HG03575 (cell line): Measurements from ENCODE around the gene NLGN4X.

Source experiments
- ATAC-seq: cut with Tn5 transposase; IDR thresholded peaks from one replicate; pipeline ENCODE4 v1.9.1; 2021; ENCODE audit not compliant: unreplicated experiment, insufficient number of reproducible peaks, low FRiP score; ENCODE audit errors: extremely low read depth

NLGN4X gene

DNA sequence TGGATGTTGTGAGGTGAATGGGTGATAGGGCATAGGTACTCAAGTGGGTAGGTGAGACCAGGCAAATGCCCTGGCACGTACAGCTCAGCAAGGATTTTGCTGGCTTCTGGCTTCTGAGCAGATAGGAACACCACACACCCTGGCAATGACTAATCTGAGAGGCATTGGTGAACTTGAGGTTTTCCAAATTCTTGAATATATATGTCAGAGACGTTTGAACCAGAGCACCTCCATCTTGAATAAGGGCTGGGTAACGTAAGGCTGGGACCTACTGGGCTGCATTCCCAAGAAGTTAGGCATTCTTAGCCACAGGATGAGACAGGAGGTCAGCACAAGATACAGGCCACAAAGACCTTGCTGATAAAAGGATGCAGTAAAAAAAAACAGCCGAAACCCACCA is 204.5 kb downstream of the NLGN4X start:
- ATAC-seq, result no peak

DNA sequence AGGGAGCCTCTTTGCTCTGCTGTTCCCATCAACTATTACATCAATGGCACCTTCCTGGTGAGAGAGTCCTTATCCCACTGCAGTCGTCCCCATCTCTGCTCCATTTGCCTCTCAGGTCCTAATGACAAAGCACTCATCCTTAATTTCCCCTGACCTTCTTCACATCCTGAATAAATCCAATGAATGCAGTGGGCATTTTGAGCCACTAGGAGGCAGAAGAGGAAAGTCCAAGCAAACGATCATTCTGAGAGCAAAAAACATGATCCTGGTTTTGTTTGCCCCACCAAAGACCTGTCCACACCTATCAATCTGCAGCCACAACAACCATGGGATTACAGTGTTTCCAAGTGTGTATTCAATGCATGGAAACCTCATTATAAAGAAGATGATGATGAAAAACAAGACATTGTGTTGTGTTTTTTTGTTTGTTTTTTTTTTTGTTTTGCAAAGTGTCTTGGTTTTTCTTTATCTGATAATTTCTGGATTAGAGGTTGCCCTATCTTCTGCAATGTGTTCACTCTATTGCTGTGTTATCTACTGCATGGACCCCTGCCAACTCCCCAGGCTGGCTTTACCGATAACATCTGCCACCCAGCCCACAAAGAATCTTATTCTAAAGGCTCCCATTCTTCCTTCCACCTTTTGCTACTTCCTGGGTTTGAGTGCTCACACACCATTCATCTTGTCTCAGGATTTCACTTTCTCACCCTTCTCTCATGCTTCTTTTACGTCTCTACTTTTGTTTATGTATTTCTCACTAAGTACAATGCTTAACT is 207.2 kb downstream of the NLGN4X start:
- ATAC-seq, result no peak

DNA sequence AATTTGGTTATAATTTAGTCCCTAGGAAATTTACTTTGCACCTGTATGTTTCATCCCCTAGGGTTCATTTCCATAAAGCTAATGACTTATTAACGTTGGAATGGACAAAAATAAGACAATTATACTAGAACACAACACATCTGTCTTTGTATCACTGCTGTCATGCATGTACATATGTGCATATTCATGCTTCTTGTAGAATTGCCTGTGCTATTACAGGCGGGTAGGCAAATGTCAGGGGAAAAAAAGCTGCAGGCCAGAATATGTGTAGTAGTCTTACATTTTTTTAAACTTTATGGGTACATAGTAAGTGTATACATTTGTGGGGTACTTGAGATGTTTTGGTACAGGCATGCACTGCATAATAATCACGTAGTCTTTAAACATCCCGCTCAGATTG is 209.6 kb downstream of the NLGN4X start:
- ATAC-seq, result no peak

DNA sequence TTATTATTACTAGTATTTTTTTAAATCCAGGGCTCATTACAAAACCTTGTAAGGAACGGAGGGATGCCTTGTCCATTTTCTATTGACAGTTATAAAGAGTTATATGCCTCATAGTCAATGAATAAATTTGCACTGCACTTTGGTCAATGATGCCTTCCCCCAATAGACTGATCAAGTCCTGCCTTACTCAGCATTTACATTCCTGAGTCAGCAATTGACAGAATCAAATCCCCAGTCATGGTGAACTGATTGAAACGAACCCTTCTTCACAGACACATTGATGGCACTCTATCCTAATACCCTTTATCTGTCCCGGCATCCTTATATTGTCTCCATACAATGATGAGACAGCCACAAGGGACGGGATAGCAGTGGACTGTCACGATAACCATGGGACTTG is 213.2 kb downstream of the NLGN4X start:
- ATAC-seq, result no peak

DNA sequence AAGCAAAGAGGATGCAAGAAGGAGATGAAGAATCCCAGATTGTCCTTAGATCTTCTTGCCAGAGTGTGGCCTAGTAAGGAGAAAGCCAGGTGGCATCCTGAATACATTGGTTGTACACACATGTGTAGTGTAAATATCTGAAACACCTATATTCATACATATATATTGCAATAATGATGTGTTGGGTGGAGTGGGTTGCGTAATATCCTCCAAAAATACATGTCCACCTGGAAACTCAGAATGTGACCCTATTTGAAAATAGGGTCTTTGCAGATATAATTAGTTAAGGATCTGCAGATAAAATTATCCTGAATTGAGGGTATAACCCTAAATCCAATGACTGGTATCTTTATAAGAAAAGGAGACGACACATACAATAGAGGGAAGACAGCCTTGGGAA is 216.3 kb downstream of the NLGN4X start:
- no peak for ATAC-seq

DNA sequence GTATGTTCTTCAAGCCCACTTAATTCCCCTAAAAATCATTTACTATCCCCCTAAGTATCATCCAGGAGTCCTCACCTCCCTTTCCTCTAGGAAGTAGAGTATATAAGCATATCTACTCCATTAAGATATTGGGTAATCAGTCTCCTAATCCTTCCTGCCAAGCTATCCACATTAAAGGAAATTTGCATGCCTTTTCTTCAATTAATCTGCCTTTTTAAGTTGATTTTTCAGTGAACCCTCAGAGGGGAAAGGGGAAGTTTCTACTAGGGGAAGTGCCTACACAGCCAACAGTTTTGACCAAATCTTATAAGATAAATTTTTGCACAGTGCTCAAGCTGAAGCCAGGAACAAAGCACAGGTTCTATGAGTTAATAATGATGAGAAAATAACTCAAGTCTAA is 222.8 kb downstream of the NLGN4X start:
- ATAC-seq, result no peak

DNA sequence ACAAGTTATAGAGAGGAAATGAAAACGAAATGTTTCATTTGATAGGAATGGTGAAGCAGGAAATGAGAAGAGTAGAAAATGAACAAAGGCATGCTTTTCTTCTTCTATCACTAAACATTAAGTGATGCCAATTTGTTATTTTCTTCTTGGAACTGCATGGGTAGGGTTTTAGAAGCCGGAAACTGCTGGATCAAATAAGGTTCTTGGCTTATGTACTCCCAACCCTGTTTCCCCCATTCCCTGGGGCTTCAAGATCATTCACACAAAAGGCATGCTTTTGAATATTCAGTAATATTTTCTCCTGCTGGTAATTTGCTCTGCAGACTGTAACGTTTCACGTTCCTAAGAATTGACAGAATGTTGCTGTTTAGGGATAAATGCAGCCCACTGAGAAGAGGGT is 224.1 kb downstream of the NLGN4X start:
- no peak for ATAC-seq

DNA sequence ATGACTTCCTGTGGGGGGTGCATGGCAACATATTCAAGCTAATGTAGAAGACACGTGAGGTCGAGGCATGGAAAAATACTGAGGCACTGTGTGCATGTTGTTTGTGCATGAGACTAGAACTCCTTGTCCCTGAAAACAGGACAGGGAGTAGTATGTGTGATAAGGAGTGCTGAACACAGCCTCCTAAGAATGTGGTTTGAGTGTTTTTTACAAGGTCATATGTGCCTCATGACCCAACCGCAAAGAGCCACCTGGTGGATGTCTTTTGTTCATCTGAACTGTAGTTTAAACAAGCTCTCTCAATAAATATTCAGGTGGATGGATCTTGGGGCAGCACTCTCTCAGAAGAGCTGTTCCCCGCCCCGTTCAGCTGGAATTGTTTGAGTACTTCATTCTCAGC is 226.6 kb downstream of the NLGN4X start:
- ATAC-seq, result no peak

DNA sequence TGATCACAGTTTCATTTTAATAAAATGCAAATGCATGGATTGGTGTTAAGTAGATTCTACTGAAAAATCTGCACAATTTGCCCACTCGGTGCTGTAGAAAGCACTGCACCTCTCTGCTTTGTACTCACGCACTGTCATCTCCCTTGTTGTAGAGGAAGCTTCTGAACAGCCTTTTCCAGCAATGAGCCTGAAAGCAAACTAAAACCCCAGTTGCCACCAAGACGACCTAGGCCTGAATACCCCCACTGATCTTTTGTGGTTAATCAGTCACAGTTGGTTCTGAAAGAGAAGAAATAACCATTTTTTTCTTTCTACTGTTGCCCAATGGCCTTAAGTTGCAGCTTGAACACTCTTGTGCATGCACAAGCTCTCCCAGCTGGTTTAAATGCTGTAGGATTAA is 229.8 kb downstream of the NLGN4X start:
- ATAC-seq, result no peak

DNA sequence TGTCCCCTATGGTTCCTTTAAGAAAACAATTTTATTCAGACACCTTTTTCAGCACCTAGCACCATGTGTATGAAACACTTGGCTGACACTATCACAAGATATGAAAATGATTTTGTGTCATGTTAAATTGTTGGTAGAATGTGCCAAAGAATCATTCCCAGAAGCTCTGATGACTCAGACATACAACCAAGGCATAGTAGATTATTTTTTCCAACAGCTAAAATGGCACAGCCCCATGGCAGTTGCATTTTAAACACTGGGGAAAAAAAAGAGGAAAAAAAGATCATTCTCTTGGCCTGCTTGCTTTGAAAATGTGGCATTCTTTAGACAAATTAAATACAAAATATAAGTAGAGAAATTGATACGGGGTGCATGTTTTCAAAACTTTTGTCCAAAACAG is 230.2 kb downstream of the NLGN4X start:
- no peak for ATAC-seq

DNA sequence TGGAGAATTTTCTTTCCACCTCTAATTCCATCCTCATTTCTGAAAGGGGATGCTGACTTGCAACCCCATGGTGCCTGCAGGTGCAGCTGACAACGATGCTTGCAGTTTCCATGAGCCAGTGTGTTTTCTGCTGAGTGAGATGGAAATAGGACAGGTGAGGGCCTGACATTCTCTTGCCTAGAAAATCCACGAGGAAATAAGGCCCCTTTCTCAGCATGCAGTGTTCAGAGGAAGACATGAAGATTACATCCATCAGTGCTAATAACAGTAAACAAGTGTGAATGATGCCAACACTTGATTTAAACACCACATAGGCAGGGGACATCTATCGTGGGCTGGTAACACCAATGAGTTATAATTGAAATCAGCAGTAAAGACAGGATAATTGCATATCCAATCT is 237.3 kb downstream of the NLGN4X start:
- no peak for ATAC-seq

DNA sequence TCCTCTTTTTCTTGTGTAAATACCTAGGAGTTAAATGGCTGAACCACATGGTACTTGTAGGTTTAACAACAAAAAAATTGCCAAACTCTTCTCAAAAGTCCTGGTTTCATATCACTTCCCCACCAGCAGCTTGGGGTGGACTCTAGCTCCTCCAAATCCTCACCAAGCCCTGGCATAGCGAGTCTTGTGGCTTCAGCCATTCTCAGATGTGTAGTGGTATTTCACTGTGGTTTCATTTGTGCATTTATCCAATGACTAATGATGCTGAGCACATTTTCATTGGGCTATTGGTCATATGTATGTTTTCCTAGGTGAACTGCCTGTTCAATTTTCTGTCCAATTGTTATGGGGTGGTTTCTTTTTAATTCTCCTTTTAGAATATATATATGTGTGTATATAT is 249.3 kb downstream of the NLGN4X start:
- no peak for ATAC-seq

DNA sequence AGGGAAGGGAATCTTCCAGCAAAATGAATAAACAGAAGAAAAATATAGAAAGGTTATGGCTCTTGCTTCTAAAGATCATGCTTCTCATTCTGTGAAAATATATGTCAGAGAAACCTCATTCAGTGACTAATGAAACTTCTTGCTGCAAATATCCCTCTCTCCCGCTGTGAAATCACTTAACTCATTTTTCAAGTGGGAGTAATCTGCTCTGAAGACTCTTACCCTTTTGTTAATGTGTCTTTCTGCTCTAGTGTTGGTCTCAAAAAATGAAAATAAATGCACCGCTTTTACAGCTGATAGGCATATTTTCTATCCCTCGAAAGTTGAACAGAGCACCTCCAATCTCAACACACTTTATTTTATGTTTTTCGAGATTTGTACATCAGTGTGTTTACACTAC is 252.3 kb downstream of the NLGN4X start:
- ATAC-seq, result no peak

DNA sequence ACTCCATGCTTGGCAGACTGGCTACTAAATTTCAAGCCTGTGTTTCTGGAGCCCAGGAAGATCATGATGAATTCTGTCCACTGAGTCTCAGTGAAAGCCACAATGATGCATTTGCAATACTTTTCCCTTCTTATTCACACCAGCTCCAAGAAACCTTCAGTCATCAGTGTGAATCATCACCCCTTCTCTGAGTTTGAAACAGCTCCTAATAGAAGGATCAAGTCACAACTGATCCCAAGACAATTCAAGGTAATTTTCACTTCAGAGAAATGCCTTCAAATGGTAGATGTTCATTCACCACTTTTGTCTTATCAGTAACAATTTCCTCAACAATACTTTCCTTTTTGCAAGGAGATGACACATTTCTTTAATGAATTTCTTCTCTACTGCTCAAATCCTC is 257.4 kb downstream of the NLGN4X start:
- no peak for ATAC-seq

DNA sequence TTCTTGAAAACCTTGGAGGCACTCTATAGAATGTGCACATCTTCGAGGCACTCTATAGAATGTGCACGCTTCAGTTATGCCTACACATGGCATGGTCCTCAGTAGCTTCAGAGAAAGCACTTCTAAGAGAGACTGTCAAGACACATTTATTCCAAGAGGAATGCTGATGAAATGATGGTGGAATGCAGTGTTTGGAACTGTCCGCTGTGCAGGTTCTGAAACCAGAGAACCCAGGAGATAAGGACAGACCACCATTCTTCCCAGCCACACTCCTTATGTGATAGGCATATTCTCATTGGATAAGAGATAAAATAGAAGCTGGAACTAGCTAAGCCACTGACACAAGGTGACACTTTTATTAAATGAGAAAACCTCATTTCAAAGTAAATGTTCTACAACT is 263.3 kb downstream of the NLGN4X start:
- ATAC-seq, result no peak

DNA sequence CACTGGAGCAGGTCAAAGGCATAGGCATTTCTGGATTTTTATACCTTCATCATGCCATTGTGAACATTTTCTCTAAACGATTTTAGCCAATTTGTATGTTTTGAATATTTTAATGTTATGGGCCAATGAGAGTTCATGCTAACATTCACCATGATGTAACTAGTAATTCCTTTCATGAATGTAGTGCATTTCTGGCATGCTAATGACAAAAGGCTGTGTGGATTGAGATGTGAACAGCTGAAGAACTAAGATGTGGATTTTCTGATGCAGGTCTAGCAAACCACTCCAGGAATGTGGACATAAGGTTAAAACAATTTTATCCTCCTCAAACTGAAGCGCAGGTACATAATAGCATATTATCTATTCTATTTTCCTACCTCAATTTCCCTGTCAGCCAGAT is 269.4 kb downstream of the NLGN4X start:
- no peak for ATAC-seq

DNA sequence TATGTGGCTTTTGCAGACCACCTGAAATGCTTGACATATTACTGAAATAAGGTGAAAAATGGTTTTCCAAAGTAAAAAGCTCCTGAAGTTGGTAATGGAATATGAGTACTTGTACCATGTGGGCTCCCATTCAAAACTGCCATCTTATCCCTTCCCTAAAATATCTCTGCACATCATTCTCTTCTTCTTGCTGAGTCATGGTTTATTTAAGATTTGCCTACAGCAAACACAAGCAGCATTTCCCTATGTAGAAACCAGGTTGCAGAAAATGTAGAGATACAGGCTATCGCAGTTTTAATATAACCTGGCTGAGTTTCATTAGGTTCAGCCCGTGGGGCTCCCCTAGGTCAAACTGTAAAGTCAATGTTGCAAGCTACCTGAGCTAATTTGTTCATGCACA is 270.1 kb downstream of the NLGN4X start:
- no peak for ATAC-seq

DNA sequence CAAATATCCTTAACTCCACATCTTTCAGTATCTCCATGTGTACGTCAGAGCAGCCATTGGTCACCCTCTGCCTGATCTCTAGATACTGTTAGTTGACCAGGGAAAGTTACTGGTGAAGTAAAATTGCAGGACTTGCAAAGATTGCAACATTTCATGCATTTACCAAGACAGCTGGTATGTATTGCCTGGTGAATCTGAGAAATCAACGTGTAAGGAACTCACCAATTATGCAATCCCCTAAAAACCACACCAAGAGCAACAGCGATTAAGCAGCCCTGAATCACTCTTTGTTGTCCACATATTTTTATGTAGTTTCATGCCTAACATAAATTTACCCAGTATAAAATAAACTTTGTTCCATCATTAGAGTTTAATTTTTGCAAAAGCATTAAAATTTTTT is 271.2 kb downstream of the NLGN4X start:
- ATAC-seq, result no peak

DNA sequence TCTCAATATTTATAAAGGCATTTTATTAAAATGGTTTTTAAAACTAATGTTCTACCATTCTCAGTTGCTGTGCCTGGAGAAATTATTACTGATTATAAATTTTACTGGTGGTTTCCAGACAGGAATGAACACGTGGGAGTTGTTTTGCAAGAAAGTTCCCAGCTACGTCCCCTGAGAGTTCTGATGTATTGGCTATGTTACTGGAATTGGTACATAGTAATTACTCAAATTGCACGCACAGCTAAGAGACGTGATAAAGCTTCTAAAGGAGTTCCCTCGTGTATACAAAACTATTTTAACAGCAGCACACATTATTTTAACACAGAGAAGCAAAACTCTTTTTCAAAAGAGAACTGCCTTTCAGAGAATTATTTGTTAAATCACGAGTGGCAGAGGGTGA is 292.2 kb downstream of the NLGN4X start:
- ATAC-seq, result no peak

DNA sequence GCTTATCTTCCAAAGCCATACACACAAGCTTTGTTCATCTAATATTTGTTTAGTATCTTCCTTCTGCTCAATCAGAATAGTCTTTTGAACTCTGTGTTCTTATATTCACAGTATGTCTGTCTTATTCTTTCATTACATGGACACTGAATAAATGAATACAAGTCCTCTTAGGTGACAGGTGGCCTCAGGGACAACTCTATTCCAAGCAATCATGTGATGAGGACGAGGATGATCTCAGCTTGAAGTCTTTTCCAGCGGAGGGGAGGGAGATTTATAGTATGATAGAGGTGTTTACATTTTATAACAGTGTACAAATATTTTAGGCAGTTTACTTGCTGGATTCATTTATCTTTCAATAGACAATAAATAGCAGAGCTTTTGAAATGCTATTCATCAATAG is 300.4 kb downstream of the NLGN4X start:
- ATAC-seq, result no peak

DNA sequence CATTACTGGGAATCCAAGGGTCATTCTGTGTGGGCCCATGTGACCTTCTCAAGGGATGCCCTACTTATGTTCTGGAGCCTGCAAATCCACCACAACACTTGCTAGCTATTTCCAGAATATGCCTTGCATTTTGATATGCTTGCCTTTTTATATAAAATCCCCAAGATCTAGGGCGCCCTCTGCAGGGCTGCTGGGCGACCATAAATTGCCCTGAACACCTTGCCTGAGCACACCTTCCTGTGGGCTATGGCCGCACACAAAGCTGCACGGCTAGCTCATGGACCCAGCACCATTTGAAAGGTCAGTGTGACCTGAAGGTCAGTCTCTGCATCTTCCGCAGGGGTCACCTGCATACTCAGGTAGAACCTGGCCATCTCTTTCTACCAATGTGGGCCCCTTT is 311.7 kb downstream of the NLGN4X start:
- ATAC-seq, result no peak
